ENCODE measurements around the gene LGALS9B.
"Not testable (repeated sequence)": the region's sequence is repeated elsewhere in the genome, so short reads cannot be mapped to it uniquely, and the experiment has no call there.

The LGALS9B gene

GRCh38 chr17:20475137-20475831, 7.9 kb upstream of the LGALS9B start:
- DNase-seq (ENCODE audit: low read depth in 1 of 2, low spot score in 1 of 2); in situ Hi-C loops (cut with HindIII; ENCODE audit: low pct_unique_long_range_greater_than_20kb, low sequenced_read_pairs): not testable (repeated sequence)

GRCh38 chr17:20474081-20474480, 6.7 kb upstream of the LGALS9B start:
- in situ Hi-C loops (cut with HindIII; ENCODE audit: low pct_unique_long_range_greater_than_20kb, low sequenced_read_pairs); DNase-seq (ENCODE audit: low read depth in 1 of 2, low spot score in 1 of 2): not testable (repeated sequence)

- in situ Hi-C loops (cut with HindIII; ENCODE audit: low pct_unique_long_range_greater_than_20kb, low sequenced_read_pairs); DNase-seq (ENCODE audit: low read depth in 1 of 2, low spot score in 1 of 2): not testable (repeated sequence)
These were observed 2.6 kb upstream of the LGALS9B start for GRCh38 chr17:20469946-20470345.

GRCh38 chr17:20469107-20469506, 1.8 kb upstream of the LGALS9B start:
- DNase-seq (ENCODE audit: low read depth in 1 of 2, low spot score in 1 of 2); in situ Hi-C loops (cut with HindIII; ENCODE audit: low pct_unique_long_range_greater_than_20kb, low sequenced_read_pairs): not testable (repeated sequence)

GRCh38 chr17:20466999-20467398, 340 bp downstream of the LGALS9B start:
- DNase-seq (ENCODE audit: low read depth in 1 of 2, low spot score in 1 of 2); in situ Hi-C loops (cut with HindIII; ENCODE audit: low pct_unique_long_range_greater_than_20kb, low sequenced_read_pairs): not testable (repeated sequence)

GRCh38 chr17:20466553-20466952, 786 bp downstream of the LGALS9B start:
- in situ Hi-C loops (cut with HindIII; ENCODE audit: low pct_unique_long_range_greater_than_20kb, low sequenced_read_pairs); DNase-seq (ENCODE audit: low read depth in 1 of 2, low spot score in 1 of 2): not testable (repeated sequence)

- in situ Hi-C loops (cut with HindIII; ENCODE audit: low pct_unique_long_range_greater_than_20kb, low sequenced_read_pairs); DNase-seq (ENCODE audit: low read depth in 1 of 2, low spot score in 1 of 2): not testable (repeated sequence)
These were observed 1.8 kb downstream of the LGALS9B start for GRCh38 chr17:20465535-20465934.

- in situ Hi-C loops (cut with HindIII; ENCODE audit: low pct_unique_long_range_greater_than_20kb, low sequenced_read_pairs); DNase-seq (ENCODE audit: low read depth in 1 of 2, low spot score in 1 of 2): not testable (repeated sequence)
These were observed 2.4 kb downstream of the LGALS9B start for GRCh38 chr17:20464854-20465414.

GRCh38 chr17:20462158-20462557, 5.2 kb downstream of the LGALS9B start:
- in situ Hi-C loops (cut with HindIII; ENCODE audit: low pct_unique_long_range_greater_than_20kb, low sequenced_read_pairs); DNase-seq (ENCODE audit: low read depth in 1 of 2, low spot score in 1 of 2): not testable (repeated sequence)

GRCh38 chr17:20457848-20458381, 9.4 kb downstream of the LGALS9B start:
- in situ Hi-C loops (cut with HindIII; ENCODE audit: low pct_unique_long_range_greater_than_20kb, low sequenced_read_pairs); DNase-seq (ENCODE audit: low read depth in 1 of 2, low spot score in 1 of 2): not testable (repeated sequence)

- in situ Hi-C loops (cut with HindIII; ENCODE audit: low pct_unique_long_range_greater_than_20kb, low sequenced_read_pairs); DNase-seq (ENCODE audit: low read depth in 1 of 2, low spot score in 1 of 2): not testable (repeated sequence)
These were observed 12.2 kb downstream of the LGALS9B start for GRCh38 chr17:20455106-20455505.

- in situ Hi-C loops (cut with HindIII; ENCODE audit: low pct_unique_long_range_greater_than_20kb, low sequenced_read_pairs); DNase-seq (ENCODE audit: low read depth in 1 of 2, low spot score in 1 of 2): not testable (repeated sequence)
These were observed 13.4 kb downstream of the LGALS9B start for GRCh38 chr17:20453820-20454434.

GRCh38 chr17:20450852-20451251, 16.5 kb downstream of the LGALS9B start:
- in situ Hi-C loops (cut with HindIII; ENCODE audit: low pct_unique_long_range_greater_than_20kb, low sequenced_read_pairs); DNase-seq (ENCODE audit: low read depth in 1 of 2, low spot score in 1 of 2): not testable (repeated sequence)

- in situ Hi-C loops (cut with HindIII; ENCODE audit: low pct_unique_long_range_greater_than_20kb, low sequenced_read_pairs); DNase-seq (ENCODE audit: low read depth in 1 of 2, low spot score in 1 of 2): not testable (repeated sequence)
These were observed 19.6 kb downstream of the LGALS9B start for GRCh38 chr17:20447534-20448321.

GRCh38 chr17:20446895-20447294, 20.4 kb downstream of the LGALS9B start:
- in situ Hi-C loops (cut with HindIII; ENCODE audit: low pct_unique_long_range_greater_than_20kb, low sequenced_read_pairs); DNase-seq (ENCODE audit: low read depth in 1 of 2, low spot score in 1 of 2): not testable (repeated sequence)

- in situ Hi-C loops (cut with HindIII; ENCODE audit: low pct_unique_long_range_greater_than_20kb, low sequenced_read_pairs); DNase-seq (ENCODE audit: low read depth in 1 of 2, low spot score in 1 of 2): not testable (repeated sequence)
These were observed 22.6 kb downstream of the LGALS9B start for GRCh38 chr17:20444581-20445236.

- DNase-seq (ENCODE audit: low read depth in 1 of 2, low spot score in 1 of 2); in situ Hi-C loops (cut with HindIII; ENCODE audit: low pct_unique_long_range_greater_than_20kb, low sequenced_read_pairs): not testable (repeated sequence)
These were observed 23.2 kb downstream of the LGALS9B start for GRCh38 chr17:20444173-20444572.

All from T47D (cell line).